Measurements from ENCODE around the gene JAZF1.

DNA sequence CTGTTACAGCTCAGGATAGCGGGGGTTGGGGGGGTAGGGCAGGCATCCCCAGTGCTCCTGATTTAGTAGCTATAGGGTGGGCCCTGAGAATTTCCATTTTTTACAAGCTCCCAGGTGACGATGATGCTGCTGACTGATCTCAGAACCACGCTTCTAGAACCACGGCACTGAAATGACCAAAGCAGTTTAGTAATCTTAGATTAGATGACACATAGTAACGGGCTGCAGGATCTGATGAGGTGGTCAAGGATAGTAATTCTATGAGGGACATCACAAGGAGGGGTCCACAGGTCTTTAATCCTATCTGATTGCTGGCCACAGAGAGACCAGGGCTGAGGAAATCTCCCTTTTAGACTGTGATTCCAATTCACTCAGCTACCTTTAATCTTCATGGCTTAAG, 167.2 kb downstream of the JAZF1 start:
- TF ChIP-seq, protein P1, sequence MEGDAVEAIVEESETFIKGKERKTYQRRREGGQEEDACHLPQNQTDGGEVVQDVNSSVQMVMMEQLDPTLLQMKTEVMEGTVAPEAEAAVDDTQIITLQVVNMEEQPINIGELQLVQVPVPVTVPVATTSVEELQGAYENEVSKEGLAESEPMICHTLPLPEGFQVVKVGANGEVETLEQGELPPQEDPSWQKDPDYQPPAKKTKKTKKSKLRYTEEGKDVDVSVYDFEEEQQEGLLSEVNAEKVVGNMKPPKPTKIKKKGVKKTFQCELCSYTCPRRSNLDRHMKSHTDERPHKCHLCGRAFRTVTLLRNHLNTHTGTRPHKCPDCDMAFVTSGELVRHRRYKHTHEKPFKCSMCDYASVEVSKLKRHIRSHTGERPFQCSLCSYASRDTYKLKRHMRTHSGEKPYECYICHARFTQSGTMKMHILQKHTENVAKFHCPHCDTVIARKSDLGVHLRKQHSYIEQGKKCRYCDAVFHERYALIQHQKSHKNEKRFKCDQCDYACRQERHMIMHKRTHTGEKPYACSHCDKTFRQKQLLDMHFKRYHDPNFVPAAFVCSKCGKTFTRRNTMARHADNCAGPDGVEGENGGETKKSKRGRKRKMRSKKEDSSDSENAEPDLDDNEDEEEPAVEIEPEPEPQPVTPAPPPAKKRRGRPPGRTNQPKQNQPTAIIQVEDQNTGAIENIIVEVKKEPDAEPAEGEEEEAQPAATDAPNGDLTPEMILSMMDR (IDR thresholded peaks at IDR 0.05), result no peak
- no peak for TF ChIP-seq POLR2A (IDR thresholded peaks at IDR 0.05; ENCODE audit: low read depth)
